HG03575 (cell line): ENCODE data around the gene LSAMP.

Source experiments
- ATAC-seq: cut with Tn5 transposase; IDR thresholded peaks from one replicate; pipeline ENCODE4 v1.9.1; 2021; ENCODE audit not compliant: unreplicated experiment, insufficient number of reproducible peaks, low FRiP score; ENCODE audit errors: extremely low read depth

The LSAMP gene

GRCh38 chr3:116150655-116151167 lies 294.6 kb downstream of the LSAMP start:
- no peak for ATAC-seq

GRCh38 chr3:116148881-116149851 lies 296.1 kb downstream of the LSAMP start:
- ATAC-seq: no peak

DNA sequence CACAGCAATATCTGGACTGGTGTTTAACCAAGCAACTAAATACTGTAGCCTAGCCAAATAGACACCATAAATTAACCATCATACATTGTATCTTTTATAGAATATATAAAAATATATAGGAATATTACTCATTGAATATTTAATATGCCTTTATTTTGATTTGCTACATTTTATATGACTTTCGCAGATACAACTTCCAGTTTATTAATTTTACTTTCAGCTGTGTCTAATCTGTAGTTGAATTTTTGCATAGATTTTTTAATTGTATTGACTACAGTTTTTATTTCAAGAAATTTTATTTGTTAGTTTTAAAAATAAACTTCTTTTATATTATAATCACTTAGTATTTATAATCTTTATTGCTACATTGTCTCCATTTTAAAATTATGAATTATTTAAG lies 299.7 kb downstream of the LSAMP start:
- no peak for ATAC-seq

DNA sequence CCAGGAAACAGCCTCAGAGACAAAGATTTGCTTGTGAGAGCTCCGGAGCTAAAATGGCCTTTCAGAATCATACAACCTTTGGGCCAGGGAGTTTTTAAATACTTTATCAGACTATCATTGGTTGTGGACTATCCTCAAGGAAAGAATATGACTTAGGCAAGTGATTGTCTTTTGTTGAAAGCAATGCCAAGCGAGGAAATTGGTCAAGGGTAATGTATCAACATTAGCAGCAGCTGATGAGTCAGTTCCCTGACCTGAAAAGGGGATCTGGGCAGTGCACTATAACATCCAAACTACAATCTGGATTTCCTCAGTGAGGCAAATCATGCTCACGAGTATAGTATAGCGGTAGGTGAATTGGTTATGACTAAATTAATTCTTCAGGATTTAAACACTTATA lies 303.6 kb downstream of the LSAMP start:
- no peak for ATAC-seq

DNA sequence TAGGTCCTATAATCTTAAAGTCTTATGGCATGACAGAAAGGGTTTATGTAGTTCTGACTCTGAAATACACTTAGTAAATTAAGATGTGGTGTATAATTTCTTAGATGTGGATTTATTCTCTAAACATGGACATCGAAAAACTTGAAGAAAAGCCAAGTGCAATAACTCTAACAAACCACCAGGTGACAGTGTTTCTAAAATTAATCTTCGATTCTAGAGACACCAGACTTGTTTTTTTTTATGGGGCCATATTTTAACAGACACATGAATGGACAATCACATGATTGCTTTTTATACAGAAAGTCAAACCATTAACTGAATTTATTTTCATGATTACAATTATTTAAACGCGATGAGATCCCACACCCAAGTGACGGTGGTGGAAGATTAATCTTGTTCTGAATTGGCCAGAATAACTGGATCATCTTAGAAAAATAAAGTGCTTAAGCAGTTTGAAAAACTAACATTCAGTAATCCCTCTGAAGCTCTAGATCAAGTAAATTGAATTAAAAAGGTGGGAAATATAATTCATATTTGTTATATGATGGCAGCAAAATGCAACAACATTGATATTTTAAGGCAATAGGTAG lies 305.1 kb downstream of the LSAMP start:
- ATAC-seq: no peak

DNA sequence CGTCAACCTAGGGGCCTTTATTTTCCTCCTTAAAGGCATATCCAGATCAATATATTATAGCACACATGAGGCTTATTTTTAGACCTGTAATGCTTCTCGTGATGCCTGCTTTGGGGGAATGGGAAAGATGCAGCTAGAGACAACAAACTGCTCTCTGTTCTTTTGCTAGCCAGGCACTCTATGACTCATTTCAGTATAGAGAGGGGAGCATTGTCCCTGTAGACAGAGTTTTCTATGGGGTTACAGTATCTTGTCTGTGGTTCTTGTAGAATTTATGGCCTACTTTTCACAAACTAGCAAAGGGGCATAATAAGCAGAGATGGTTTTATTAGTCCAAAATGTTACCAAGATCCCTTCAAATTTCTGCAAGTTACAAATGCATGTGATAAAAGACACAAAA lies 305.6 kb downstream of the LSAMP start:
- ATAC-seq: no peak

GRCh38 chr3:116135457-116136085 lies 309.7 kb downstream of the LSAMP start:
- no peak for ATAC-seq

- ATAC-seq: no peak
Observed at GRCh38 chr3:116129187-116129946, 315.9 kb downstream of the LSAMP start.

- no peak for ATAC-seq
Observed at GRCh38 chr3:116127464-116127863, 317.8 kb downstream of the LSAMP start.

- ATAC-seq: no peak
Observed at GRCh38 chr3:116124166-116124565, 321.1 kb downstream of the LSAMP start.

- no peak for ATAC-seq
Observed at GRCh38 chr3:116118475-116119169, 326.7 kb downstream of the LSAMP start.

GRCh38 chr3:116114586-116114985 lies 330.7 kb downstream of the LSAMP start:
- no peak for ATAC-seq

DNA sequence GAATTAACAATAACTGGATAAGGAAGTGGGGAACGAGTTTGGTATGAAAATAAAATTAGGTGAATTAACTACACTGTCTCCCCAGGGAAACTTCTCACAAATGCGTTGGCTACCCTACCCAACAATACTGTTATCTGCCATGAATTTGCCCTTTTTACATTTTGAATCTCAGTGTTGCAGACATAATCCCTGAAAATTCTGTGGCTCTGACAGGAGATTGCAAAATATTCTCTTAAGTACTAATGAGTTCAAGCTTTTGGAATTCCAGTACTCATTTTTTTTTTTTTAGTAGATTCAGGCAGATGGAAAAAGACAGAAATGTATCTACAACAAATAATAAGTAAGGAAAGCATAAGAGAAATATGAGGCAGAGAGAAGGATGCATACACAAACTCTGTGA lies 332.6 kb downstream of the LSAMP start:
- ATAC-seq: no peak

- no peak for ATAC-seq
Observed at GRCh38 chr3:116111765-116112164, 333.5 kb downstream of the LSAMP start.

DNA sequence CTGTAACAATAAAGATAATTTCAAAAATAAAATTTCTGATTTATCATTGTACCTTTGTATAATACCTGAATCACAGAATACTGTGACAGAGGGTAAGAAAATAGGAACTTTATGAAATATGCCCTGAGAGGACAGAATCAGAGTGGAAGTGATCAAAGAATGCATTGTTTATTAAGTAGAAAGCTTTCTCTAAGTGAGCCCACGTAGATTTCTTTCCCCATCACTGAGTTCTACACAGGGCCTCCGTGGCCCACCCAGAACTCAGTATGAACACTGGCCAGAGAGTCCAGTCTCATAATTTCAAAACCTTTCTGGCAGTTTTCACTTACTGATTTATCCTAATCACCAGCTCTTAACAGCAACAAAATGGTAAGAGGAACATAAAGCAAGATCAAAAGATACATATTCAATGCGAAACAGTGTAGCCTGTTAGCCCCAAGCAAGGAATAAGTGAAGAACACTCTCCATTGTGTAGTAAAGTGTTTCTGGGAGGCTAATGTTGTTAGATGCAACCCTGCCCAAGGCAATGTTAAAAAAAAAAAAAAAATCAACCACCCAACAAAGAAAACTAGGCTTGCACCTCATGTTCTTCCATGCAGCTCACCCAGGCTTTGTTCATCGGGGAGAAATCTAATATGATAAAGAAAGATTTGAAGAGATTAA lies 341.3 kb downstream of the LSAMP start:
- no peak for ATAC-seq

- no peak for ATAC-seq
Observed at GRCh38 chr3:116102037-116102436, 343.2 kb downstream of the LSAMP start.

- no peak for ATAC-seq
Observed at GRCh38 chr3:116097226-116097625, 348.1 kb downstream of the LSAMP start.

- no peak for ATAC-seq
Observed at GRCh38 chr3:116096631-116097030, 348.7 kb downstream of the LSAMP start.
